ENCODE measurements around the gene DGLUCY.

- TF ChIP-seq CTCF (IDR thresholded peaks at IDR 0.05; ENCODE audit: borderline replicate concordance, extremely low read depth, low read length, poor library complexity, severe bottlenecking) (no peak), EZH2 (IDR thresholded peaks at IDR 0.05; ENCODE audit: borderline replicate concordance, low read depth, low read length, severe bottlenecking) (no peak)
Observed at GRCh38 chr14:91144425-91145145, 30.7 kb downstream of the DGLUCY start.

Measured in DND-41 (cell line).